ENCODE measurements around the gene GPATCH2L.

The GPATCH2L gene

DNA sequence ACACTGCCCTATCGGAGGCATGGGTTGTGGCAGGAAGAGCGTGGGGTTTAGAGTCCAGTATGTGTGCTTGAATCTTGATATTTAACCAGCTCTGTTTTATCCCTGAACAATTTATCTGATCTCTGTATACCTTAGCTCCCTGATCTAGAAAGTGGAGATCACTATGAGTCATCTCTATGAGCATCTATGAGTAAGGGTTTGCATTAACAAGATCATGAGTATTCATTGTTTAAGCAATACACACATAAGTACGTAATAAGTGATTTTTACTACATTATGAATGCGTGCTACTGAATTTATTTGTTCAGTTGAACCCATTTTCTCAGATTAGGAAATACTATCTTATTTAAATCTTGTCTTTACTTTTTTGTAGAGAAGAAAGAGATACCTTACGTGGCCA is 49.4 kb downstream of the GPATCH2L start:
- DNase-seq = no peak

DNA sequence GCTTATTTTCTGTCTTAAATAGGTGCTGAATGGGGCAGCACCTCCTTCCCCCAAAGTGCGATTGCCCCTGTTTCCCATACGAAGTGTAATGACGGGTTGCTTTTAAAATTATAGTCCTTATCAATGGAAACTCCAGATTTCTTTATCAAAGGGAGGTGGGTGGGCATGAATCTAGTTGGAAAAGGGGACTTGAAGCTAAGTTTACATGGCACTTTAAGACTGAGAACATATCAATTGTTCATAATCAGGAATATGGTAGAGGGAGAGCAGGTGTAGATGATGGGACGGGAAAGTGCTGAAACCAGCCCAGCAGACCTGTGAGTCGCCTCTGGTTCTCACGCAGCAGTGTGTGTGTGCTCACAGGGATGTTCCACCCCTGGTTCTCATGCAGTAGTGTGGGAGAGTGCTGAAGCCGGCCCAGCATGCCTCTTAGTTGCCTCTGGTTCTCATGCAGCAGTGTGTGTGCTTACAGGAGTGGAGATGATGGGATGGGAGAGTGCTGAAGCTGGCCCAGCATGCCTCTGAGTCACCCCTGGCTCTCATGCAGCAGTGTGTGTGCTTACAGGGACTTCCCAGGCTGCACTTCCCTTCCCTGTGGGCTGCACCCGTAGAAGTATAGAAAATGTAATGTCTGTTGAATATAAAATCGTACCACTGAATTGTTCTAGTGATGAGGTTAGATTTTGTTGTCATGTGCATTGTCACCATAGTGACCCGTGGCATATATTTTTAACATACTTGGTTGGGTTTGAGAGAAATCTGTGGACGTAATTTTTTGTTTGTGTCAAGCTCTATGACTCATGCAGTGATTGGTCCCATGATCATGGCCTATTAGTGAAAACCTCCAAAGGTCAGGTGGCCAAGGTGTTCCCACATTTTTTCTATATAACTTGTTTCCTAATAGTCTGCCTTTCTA is 51.6 kb downstream of the GPATCH2L start:
- DNase-seq = no peak

DNA sequence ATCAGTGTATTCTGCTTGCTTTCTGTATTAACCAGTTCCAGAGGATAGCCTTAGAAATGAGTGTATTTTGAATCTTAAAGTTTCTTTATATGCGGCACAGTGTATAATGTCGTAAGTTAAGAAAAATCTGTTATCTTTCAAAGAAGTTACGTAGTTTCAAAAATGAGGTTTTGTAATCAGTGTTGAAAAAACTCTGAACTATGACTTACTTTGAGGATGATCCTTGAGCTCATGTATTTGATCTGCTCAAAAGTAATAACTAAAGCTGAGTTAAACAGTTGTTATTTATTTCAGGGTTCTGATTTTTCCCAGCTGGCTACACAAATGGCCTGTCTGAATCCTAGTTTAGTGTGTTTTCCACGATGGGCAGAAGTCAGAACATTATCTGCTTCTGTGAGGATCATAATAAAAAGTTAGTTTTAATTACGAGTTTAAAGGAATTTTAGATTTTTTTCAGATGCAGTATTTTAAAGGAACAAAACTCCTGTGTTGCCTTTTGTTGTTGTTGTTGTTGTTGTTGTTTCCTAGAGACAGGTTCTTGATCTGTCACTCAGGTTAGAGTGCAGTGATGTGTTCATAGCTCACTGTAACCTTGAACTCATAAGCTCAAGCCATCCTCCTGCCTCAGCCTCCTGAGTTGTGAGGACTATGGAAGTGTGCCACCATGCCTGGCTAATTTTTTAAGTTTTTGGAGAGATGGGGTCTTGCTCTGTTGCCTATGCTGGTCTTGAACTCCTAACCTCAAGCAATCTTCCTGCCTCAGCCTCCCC is 52.9 kb downstream of the GPATCH2L start:
- no peak for DNase-seq

DNA sequence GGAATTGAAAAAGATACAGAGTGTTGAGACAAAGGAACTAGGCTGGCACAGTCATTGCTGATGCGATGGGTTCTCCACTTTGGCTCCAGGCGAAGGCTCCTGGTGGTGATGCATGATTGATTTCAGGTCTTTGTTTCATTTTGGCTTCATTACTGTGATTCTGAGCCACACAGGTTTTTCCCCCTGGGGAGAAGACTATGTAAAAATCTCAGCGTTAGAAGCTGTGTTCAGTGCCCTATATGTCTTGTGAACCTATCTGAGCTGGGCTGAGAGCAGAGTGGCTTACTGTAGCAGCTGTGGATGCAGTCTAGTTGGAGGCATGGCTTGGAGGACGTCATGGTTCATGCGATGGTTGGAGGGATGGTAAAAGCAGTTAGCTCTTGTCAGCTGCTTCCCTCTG is 54.0 kb downstream of the GPATCH2L start:
- DNase-seq = no peak

DNA sequence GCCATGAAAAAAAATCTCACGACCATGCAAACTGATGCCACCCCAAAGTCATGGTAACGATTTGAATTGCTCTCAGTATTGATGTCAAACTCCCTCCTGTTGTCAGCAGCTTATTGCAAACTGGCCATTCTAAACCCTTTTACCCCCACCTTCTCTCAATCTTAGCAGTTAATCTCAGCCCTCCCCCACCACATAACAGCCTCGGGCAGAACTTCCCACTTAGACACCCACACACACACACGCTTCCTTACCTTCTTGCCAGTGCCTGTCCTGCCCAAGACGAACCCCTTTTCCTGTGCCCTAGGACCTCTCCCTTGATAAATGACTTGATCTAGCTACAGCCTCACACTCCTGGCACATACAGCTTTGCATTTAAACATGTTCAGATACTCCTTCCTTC is 56.6 kb downstream of the GPATCH2L start:
- no peak for DNase-seq

DNA sequence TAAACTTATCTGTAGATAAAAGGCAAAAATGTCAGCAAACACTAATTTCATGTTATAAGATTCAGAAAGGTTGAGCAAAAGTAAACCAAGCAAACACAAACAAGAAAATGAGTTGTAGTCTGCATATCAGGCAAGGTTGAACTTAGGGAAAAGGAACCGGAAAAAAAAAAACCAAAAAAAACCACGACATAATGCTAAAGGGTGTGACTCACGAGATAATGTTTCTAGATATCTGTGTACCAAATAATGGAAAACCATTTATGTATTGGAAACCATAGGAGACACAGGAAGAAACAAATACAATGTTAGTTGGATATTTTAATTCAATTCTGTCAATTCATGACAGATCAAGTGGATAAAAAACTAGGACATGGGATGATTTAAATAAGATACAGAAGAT is 60.5 kb downstream of the GPATCH2L start:
- no peak for DNase-seq

DNA sequence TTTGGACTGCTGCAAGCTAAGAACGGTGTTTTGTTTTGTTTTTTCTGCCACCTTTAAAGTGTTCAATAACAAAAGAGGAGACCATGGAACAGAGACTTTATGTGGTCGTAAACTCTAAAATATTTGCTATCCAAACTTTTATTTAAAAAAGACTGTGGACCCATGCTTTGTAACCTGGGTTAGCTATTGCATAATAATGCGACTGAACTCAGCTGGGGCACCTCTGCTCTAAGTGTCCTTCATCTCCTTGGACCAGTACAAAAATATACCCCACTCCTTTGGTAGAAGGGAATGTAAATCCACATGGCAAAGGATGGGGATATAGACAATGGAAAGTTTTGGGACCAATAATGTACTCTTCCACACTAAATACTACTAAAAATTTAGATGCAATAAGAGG is 65.5 kb downstream of the GPATCH2L start:
- DNase-seq = no peak

DNA sequence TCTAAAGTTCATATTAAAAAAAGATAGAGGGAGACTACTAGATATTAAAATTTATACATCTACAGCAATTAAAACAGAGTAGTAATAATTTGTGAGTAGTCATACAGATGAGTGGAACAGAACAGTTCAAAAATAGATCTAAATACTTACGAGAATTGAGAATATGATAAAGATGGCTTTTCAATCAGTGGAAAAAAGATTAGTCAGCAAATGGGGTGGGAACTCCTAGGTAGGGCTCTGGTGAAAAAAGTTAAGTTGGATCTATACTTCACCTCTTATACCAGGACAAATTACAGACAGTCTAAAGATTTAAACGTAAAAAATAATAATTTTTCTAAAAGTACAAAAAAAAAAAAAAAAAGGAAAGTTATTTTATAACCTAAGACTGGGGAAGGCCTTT is 66.9 kb downstream of the GPATCH2L start:
- no peak for DNase-seq

DNA sequence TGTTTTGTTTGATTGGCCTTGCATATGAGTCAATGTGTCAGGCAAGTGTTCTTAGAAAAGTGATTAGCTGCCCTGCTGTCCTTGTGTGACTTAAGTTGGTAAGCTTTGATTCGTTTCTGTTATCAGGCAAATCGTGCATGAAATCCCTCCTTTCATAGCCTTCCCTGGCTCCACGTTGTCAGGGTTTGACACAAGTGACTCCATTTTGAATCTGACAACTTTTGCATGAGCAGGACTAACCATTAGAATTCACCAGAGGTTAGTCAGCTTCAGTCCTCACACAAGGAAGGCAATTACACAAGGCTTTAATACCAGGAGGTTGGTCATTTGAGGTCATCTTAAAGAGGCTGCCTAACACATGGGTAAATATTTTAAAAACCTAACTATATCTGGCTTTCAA is 68.2 kb downstream of the GPATCH2L start:
- DNase-seq = no peak

DNA sequence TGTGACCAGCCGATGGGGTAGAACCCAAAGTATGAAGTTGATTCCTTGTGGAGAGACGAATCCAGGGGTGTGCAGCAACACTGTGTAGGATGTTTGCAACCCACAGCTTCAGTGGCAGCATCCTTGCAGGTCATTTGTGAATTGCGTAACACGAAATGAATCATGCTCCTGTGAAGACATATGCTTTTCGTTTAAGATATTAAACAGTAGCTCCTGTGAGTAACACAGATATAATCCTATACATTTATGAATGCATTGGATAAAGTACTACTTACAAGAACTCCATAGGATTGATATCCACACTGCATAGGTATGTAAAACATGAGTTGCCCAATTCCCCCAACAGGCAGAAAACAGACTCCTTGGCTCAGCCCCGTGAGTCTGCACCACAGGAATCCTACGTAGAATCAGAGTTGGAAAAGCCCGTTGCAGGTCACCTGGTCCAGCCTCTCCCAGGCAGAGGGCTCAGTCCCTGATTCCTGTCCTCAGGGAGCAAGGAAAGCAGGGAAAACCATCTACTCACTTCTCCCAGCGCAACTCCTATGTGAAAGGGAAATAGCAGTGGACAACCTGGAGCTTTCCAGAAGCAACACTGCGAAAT is 75.8 kb downstream of the GPATCH2L start:
- no peak for DNase-seq

DNA sequence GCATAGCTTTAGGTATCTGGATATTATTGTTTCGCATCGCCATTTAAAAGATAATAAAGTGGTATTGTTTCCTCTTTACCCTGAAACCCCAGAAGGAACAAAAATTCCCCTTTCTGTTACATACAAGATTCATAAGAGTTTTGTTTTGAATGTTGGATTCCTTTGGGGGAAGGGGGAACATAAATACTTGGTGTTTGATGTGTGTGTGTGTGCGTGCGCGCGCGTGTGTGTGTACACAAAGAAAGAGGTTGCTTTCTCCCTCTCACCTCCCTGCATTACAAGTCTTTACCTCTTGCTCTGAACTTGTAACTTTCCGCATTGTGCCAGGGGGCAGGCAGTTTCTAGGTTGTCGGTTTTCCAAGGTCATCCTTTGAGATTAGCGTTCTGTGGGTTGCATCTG is 76.4 kb downstream of the GPATCH2L start:
- no peak for DNase-seq

DNA sequence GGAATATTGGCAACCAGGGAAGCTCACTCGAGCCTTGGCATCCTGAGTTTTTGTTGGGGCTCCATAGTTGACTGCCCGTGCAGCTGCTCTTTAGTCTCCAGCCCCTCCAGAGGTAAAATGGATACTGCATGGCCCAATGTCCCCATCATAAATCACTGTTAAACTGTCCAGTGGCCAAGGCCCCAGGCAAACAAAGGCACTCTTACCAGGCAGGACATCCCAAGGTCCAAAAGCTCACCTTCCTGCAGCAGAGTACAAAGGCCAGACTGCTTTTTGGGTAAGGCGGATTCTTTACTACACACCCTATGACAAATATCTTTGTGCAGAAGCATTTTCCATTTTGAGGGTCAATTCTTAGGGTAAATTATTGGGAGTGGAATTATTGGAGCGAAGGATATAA is 81.1 kb downstream of the GPATCH2L start:
- no peak for DNase-seq

DNA sequence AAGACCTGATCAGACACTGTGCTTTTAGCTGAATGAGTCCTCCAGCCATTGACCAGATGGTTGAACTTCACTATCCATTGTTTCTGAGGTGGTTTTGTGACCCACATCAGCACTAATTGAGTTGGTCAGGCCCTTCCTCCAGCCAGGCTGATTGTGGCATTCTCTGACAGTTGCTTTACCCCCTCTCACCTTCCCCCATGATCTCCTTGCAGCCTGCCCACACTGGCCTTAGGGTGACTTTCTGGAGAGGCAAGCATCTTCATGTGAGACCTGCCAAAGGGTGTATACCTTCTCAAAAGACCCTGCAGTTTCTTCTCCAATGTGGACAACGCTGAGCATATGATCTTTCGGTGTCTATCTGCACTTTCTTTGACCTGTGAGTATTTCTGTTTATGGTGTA is 83.9 kb downstream of the GPATCH2L start:
- DNase-seq = no peak

DNA sequence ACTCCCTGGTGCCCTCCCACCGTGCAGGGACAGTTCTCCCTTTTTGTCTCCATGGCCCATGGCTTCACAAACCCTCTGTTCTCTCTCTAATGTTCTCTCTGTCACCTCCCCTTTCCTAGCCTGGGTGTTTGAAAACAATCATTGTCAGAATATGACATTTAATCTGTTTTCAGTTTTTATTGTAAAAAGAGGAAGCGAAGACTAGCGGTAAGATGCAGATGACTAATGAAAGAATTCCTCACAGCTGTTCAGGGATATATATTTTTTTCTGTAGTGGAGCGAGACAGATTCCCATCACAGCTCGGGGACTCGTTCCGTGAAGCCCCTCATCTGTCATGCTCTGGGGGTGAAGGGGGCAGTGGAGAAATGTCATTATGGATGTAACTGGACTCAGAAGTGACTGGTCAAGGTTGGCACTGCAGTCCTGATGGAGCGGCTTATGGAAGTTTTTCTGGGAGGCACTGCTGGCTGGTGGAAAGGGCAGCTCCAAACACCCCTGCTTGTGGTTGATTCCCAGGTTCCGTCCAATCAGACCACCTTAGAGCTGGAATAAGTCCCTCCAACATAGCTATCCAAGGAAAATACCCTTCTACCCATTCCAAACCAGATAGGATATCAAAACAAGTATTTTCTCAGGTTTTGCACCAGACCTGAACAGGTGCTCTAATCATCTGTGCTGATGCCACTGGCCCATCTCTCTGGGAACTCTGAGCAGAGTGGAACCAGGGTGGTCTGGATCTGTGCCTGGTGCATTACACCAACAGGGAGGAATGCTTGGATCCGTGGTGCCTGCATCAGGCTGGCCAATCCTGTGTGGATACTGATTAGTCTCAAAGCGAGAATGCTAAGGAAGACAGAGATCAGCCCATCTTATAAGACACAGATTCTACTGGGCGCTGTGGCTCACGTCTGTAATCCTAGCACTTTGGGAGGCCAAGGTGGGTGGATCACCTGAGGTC is 84.7 kb downstream of the GPATCH2L start:
- DNase-seq = no peak

DNA sequence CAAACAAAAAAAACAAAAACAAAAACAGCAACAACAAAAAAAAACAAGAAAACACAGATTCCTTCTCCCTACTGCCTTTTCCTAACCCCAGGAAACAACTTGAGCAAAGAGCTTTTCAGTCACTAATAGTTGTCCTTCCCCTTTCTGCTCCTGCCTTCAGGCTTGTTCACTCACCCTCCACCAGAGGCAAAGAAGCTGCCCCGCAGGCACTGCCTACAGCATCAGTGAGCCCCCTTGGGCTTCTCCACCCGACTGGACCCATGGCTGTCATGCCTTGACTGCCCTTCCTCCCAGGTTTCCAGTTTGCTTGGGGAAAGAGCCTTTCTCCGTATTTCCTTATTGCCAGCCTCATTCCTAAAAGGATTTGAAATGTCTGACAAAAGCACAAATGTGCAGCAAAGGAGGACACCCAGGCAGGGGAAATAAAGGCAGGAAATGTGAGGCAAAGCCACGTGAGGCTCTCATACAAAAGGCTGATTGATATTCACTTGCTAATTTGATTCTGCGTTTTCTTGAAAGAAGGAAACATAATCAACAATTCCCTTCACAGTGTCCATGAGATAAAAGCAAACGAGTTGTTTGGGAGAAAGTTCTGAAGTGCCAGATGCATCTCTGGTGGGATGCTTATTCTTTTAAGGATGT is 85.7 kb downstream of the GPATCH2L start:
- no peak for DNase-seq

DNA sequence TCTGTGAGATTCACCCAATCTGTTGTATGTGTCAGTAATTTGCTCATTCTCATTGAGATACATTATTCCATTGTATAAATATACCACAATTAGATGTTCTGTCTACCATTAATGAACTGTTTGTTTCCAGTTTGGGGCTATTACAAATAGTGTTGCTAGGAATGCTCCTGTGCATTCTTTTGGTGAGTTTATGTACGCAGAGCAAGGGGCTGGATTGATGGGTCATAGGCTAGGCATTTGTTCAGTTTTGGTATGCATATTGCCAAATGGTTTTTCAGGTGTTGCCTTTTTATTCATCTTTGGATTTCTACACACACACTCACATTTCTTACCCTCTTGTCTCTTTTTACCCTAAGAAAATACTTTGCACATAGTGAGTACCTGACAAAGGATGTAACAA is 93.4 kb downstream of the GPATCH2L start:
- no peak for DNase-seq

DNA sequence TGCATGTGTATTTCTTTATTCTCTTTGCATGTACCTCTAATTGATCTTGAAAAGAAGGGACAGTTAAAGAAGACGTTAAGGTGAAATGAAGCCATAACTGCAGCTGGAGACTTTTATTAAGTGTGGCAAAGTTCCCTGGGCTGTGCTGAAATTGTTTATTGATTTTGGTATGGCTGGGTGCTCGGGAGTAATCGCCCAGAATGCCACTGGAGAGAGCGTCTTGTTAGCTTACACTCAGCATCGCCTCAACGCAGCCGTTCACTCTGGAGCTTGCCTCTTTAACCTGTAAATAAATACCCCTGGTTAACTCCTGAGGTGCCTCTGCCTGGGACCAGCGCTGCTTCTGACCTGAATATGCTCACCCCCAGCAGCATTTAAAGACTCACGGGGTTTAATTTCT is 98.6 kb downstream of the GPATCH2L start:
- DNase-seq = no peak

DNA sequence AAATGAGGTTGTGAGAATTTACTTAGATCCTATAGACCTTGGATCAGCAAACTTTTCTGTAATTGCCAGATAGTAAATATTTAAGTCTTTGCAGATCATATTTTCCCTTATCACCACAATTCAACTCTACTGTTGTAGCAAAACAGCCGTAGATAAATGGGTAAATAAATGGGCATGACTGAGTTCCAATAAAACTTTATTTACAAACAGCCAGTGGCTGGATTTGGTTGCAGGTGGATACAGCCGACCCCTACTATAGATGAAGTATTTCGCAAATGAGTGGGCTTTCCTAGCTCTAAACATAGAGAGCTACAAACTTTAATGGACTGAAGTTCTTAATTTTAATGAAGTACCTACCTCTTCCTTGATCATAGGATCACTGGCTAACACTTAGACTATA is 100.7 kb downstream of the GPATCH2L start:
- no peak for DNase-seq

DNA sequence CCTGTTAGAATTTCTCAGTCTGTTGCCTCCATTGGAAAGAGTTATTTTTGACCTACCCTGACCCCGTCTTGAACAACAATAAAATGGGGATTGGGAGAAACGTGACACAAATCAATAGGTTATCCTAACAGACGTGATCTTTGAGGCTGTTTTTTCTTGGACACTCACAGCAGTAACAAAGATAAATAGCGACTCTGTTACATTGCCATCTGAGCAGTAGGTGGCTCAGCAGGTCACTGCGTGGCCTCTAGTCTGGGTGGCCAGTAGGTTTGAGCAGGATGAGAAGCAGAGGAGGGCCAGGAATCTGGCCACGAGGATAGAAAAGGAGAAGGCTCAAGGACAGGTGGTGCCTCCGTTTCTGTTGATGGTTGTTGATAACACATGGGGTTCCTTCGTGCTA is 101.4 kb downstream of the GPATCH2L start:
- no peak for DNase-seq

DNA sequence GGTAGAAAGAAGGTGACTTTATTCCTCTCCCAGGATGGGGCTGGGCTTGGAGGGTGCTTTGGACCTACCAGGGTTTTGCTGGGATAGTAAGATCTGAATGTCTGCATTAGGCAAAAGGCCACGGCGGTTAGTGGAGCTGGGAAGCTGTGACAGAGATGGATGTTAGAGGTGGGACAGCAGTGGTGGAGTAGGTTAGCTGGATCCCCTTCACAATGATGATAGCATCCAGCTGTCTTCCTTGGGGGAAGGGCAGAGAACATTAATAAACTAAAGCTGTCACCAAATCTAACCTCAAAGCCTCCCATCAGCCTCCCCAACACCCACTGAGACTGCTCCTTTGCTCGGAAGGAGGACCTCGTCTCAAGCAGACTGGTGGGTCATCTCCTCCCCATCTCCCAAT is 104.8 kb downstream of the GPATCH2L start:
- DNase-seq = no peak

DNA sequence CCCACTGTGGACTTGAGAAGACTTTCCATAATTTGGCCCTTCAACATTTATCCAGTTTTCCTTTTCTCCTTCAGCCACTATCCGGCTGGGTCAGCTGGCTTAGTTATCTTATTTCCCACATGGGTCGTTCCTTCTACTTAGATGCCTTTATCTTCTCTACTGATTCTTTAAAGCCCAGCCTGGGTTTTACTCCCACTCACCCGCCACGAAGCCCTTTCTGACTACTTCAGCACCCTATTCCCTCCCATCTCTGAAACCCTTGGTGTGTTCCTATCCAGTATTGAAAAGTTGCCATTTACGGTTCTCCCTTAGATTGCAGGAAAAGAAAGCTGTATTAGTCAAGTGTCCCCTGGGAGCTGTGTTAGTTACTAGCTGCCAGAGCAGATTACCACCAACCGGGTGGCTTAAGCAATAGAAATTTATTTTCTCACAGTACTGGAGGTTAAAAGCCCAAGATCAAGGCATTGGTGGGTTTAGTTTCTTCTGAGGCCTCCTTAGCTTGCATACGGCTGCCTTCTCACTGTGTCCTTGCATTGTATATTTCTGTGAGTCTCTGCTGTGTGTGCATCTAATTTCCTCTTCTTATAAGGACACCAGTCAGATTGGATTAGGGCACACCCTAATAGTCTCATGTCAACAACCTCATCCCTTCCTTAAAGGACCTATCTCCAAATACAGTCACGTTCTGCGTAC is 105.5 kb downstream of the GPATCH2L start:
- DNase-seq = no peak

All from DMS153 (cell line).